ENCODE results near the gene RCAN2.

DNA sequence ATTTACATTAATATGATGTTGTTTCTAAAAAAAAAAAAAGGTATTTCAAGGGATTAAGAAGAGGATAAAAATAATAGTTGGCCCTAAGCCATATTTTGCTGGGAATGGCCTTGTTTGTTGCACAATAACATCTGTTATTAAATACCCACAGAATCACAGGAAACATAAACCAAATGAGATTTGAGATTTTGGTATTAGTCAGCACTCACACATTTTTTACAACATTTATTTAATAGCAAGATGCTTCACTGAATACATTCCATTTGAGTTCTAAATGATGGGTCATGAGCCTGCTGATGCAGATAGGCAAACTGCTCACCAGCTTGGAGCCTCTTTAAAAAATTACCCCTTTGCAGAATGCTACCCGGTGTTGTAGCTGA, 227.6 kb downstream of the RCAN2 start:
- TF ChIP-seq, protein P1, sequence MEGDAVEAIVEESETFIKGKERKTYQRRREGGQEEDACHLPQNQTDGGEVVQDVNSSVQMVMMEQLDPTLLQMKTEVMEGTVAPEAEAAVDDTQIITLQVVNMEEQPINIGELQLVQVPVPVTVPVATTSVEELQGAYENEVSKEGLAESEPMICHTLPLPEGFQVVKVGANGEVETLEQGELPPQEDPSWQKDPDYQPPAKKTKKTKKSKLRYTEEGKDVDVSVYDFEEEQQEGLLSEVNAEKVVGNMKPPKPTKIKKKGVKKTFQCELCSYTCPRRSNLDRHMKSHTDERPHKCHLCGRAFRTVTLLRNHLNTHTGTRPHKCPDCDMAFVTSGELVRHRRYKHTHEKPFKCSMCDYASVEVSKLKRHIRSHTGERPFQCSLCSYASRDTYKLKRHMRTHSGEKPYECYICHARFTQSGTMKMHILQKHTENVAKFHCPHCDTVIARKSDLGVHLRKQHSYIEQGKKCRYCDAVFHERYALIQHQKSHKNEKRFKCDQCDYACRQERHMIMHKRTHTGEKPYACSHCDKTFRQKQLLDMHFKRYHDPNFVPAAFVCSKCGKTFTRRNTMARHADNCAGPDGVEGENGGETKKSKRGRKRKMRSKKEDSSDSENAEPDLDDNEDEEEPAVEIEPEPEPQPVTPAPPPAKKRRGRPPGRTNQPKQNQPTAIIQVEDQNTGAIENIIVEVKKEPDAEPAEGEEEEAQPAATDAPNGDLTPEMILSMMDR (IDR thresholded peaks at IDR 0.05; ENCODE audit: insufficient read depth, low read length), result no peak
- TF ChIP-seq, protein P2, sequence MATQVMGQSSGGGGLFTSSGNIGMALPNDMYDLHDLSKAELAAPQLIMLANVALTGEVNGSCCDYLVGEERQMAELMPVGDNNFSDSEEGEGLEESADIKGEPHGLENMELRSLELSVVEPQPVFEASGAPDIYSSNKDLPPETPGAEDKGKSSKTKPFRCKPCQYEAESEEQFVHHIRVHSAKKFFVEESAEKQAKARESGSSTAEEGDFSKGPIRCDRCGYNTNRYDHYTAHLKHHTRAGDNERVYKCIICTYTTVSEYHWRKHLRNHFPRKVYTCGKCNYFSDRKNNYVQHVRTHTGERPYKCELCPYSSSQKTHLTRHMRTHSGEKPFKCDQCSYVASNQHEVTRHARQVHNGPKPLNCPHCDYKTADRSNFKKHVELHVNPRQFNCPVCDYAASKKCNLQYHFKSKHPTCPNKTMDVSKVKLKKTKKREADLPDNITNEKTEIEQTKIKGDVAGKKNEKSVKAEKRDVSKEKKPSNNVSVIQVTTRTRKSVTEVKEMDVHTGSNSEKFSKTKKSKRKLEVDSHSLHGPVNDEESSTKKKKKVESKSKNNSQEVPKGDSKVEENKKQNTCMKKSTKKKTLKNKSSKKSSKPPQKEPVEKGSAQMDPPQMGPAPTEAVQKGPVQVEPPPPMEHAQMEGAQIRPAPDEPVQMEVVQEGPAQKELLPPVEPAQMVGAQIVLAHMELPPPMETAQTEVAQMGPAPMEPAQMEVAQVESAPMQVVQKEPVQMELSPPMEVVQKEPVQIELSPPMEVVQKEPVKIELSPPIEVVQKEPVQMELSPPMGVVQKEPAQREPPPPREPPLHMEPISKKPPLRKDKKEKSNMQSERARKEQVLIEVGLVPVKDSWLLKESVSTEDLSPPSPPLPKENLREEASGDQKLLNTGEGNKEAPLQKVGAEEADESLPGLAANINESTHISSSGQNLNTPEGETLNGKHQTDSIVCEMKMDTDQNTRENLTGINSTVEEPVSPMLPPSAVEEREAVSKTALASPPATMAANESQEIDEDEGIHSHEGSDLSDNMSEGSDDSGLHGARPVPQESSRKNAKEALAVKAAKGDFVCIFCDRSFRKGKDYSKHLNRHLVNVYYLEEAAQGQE (IDR thresholded peaks at IDR 0.05; ENCODE audit: insufficient replicate concordance, low read depth), result no peak
- TF ChIP-seq POLR2AphosphoS5 (IDR thresholded peaks at IDR 0.05; ENCODE audit: low read depth), result no peak
- TF ChIP-seq GABPA (IDR thresholded peaks at IDR 0.05; ENCODE audit: low read depth), result no peak
- no peak for TF ChIP-seq SPI1 (IDR thresholded peaks at IDR 0.05; ENCODE audit: borderline replicate concordance, low read depth)

All from HL-60 (cell line).